WERI-Rb-1 (cell line): ENCODE measurements around the gene TTC7B.

Source experiments
- DNase-seq: peaks from one replicate; pipeline ENCODE4 v3.0.0-alpha.2; 2020
- H3K27ac ChIP-seq: fragments of 250-450 bp; sonication (Bioruptor Pico); 2 replicates; pipeline ENCODE4 v1.5.1; 2020; ENCODE audit warnings: mild to moderate bottlenecking, moderate library complexity
- H3K27me3 ChIP-seq: fragments of 250-450 bp; sonication (Bioruptor Pico); 2 replicates; pipeline ENCODE4 v1.5.1; 2021; ENCODE audit warnings: mild to moderate bottlenecking, low read depth, moderate library complexity; ENCODE audit not compliant: insufficient read depth, severe bottlenecking
- H3K36me3 ChIP-seq: fragments of 250-450 bp; sonication (Bioruptor Pico); 2 replicates; pipeline ENCODE4 v1.5.1; 2020; ENCODE audit warnings: mild to moderate bottlenecking, moderate library complexity
- H3K4me3 ChIP-seq: 2 replicates; pipeline ENCODE4 v1.5.1; 2011; ENCODE audit warnings: low read depth, mild to moderate bottlenecking, control low read depth, low read length
- H3K9me3 ChIP-seq: fragments of 250-450 bp; sonication (Bioruptor Pico); 2 replicates; pipeline ENCODE4 v1.5.1; 2021; ENCODE audit warnings: mild to moderate bottlenecking, moderate library complexity; ENCODE audit not compliant: severe bottlenecking
- TF ChIP-seq, protein P1 (sequence below): IDR thresholded peaks from 2 replicates; pipeline ENCODE4 v1.5.1; 2011; ENCODE audit warnings: low read depth, mild to moderate bottlenecking, control low read depth, inconsistent platforms, low read length

TTC7B gene

DNA sequence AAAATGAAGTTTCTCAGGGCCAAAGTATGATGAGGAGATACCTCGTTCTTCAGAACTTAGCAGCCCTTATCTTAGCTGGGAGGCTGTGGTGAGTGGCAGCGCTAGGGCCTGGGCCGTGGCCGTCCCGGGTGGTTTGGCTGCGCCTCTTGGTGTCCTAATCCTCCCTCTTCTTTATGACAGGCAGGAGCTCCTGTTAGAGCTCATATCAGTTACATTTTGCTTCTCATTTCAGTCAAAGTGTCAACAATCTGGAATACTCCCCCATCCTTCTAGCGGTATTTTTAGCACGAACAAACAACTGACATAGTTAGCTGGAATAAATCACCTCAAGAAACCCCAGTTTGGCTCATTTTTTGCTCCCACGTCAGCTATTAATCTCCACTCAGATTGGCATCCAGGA lies 188.8 kb downstream of the TTC7B start:
- H3K4me3 ChIP-seq = no peak overlapping the region
- no peak for DNase-seq
- TF ChIP-seq, protein P1, sequence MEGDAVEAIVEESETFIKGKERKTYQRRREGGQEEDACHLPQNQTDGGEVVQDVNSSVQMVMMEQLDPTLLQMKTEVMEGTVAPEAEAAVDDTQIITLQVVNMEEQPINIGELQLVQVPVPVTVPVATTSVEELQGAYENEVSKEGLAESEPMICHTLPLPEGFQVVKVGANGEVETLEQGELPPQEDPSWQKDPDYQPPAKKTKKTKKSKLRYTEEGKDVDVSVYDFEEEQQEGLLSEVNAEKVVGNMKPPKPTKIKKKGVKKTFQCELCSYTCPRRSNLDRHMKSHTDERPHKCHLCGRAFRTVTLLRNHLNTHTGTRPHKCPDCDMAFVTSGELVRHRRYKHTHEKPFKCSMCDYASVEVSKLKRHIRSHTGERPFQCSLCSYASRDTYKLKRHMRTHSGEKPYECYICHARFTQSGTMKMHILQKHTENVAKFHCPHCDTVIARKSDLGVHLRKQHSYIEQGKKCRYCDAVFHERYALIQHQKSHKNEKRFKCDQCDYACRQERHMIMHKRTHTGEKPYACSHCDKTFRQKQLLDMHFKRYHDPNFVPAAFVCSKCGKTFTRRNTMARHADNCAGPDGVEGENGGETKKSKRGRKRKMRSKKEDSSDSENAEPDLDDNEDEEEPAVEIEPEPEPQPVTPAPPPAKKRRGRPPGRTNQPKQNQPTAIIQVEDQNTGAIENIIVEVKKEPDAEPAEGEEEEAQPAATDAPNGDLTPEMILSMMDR = no peak
- H3K36me3 ChIP-seq = peaks cover 6% of the 10 kb centered on the region
- H3K9me3 ChIP-seq = no peaks in the 10 kb centered on the region
- no peaks in the 10 kb centered on the region for H3K27me3 ChIP-seq
- no peak overlapping the region for H3K27ac ChIP-seq

DNA sequence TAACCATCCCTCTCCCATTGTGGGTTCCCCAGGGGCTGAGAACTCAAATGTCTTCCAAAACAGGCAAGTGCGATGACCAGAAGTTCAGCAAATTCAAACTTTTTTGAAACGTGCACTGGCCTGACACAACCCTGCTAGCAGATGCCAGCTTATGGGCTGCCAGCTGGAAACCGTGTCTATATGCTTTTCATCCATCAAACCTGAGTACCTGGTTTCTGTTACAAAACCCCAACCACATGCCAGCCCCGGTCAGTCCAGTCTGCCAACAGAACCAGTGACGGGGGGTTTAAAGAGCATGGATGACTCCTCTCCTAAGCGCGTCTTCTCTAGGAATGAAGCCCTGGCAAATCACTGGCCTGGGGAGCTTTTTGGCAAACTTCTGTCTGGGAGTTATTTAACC lies 189.7 kb downstream of the TTC7B start:
- no peak overlapping the region for H3K27ac ChIP-seq
- H3K4me3 ChIP-seq = no peak overlapping the region
- TF ChIP-seq, protein P1 = no peak
- no peaks in the 10 kb centered on the region for H3K27me3 ChIP-seq
- peaks cover 9% of the 10 kb centered on the region for H3K36me3 ChIP-seq
- no peaks in the 10 kb centered on the region for H3K9me3 ChIP-seq
- DNase-seq = no peak

GRCh38 chr14:90625445-90625844 lies 190.8 kb downstream of the TTC7B start:
- no peak overlapping the region for H3K4me3 ChIP-seq
- TF ChIP-seq, protein P1 = no peak
- DNase-seq = no peak
- H3K27me3 ChIP-seq = no peaks in the 10 kb centered on the region
- peaks cover 12% of the 10 kb centered on the region for H3K36me3 ChIP-seq
- no peak overlapping the region for H3K27ac ChIP-seq
- H3K9me3 ChIP-seq = no peaks in the 10 kb centered on the region

DNA sequence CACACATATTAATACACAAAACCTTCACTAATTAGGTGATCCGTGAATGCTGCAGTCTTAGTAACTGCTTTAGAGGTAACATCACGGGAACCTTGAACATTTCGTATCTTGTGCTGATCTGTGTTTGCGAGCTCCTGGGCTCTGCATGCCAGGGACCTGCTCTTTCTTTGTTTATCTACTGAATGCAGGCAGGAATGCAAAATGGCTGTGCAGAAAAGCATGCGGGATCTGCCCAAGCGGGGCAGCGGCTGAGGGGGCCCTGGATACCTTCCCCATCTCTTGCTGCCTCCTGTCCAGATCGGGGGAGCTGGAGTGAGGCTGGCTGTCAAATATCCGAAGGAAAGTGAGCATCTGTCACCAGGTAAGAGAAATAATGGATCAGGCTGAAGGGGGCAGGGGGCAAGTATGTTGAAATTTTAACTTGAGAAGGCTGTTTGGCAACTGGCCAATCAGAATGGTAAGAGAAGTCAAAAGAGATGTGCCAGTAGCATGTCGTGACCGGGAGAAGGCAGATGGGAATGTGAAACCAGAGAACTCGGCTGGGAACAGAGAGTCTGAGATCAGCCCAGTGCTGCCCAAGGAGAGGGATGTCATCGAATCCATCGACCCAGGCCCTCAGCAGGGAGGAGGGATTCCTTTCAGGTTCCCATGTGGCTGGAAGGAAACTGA lies 191.4 kb downstream of the TTC7B start:
- H3K9me3 ChIP-seq = no peaks in the 10 kb centered on the region
- no peak overlapping the region for H3K4me3 ChIP-seq
- DNase-seq = no peak
- H3K27me3 ChIP-seq = no peaks in the 10 kb centered on the region
- H3K36me3 ChIP-seq = peaks cover 18% of the 10 kb centered on the region
- TF ChIP-seq, protein P1 = no peak
- H3K27ac ChIP-seq = no peak overlapping the region

DNA sequence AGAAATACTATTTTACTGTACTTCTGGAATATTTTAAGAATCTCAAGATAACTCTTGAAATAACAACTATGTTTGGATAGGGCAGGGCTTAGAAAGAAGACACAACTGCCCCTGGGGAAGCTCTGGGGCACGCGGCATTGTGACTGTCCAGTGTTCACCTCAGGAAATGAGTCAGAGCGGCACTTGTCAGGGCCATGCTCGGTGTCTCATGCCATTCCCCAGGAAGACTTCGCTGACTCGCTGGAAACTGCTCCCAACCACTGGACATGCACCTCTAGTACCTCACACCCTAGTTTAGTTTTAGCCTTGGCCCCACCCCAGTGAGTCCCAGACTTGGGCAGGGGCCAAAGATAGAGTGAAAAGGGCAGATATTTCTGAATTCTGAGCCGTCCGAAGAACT lies 192.0 kb downstream of the TTC7B start:
- Histone ChIP-seq H3K27me3 (no peaks in the 10 kb centered on the region), H3K36me3 (peaks cover 24% of the 10 kb centered on the region), H3K27ac (no peak overlapping the region), H3K9me3 (no peaks in the 10 kb centered on the region), H3K4me3 (no peak overlapping the region)
- TF ChIP-seq, protein P1 = no peak
- no peak for DNase-seq

- Histone ChIP-seq H3K4me3 (no peak overlapping the region), H3K27me3 (no peaks in the 10 kb centered on the region), H3K27ac (no peak overlapping the region), H3K36me3 (peaks cover 47% of the 10 kb centered on the region), H3K9me3 (no peaks in the 10 kb centered on the region)
- DNase-seq = no peak
- TF ChIP-seq, protein P1 = no peak
Observed at GRCh38 chr14:90621201-90621600, 195.0 kb downstream of the TTC7B start.
